Measurements from ENCODE around the gene SBF1.

Gene SBF1

DNA sequence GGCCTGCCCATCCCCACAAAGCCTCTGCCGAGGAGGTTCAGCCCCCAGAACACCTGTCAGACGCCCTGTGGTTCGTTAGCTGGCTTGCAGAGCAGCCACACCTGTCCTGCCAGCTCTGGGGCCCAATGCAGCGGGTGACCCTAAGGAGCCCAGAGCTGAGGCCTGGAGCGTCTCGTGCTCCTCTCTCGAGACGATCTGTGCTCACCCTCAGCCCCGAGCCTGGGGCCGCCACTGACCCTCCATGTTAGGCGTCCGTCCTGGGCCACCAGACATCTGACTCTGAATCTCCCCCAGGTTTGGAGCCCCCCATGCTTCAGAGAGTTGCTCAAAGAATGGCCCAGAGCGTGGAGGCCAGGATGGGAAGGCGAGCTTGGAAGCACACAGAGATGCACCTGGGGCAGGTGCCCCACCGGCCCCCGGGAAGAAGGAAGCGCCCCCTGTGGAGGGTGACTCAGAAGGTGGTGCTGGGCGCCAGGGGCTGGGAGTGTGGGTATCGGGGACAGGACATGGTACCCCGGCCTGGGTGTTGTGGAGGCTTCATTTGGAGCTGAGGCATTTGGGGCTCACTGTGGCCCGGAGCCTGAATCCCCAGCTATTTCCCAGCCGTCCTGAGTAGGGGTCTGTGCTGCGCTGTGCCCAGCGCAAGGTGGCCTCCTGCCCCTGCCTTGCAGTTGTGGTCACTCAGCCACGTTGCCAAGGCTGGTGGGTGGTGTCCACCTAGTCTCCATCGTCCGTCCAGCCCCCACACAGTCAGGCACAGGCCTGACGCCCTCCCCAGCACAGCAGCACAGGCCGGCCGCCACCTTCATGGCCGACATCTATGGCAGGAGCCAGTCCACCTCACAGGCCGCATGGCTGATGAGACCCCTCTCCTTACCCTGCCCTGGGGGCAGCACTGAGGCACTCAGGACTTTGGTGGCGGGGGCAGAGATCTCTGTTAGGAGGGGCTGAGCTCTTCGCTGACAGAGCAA, 36.2 kb downstream of the SBF1 start:
- peaks cover 37 to 81% of the 10 kb centered on the region in 2 donors for H3K36me3 ChIP-seq (replicated peaks in 1 of 2; ENCODE audit: control insufficient read depth in 2 of 2, insufficient read depth in 2 of 2, low read length in 2 of 2)
- no peak overlapping the region for H3K9ac ChIP-seq (ENCODE audit: low read depth, low read length, poor library complexity)
- H3K79me1 ChIP-seq (ENCODE audit: low read depth, low read length) = no peaks in the 10 kb centered on the region
- no peaks in the 10 kb centered on the region for H3K4me1 ChIP-seq (ENCODE audit: control insufficient read depth in 2 of 2, insufficient read depth in 1 of 2, low read depth in 1 of 2, low read length in 2 of 2)
- H3K4me3 ChIP-seq (ENCODE audit: low read length in 2 of 2) = no peak overlapping the region
- H3K9me3 ChIP-seq (replicated peaks in 1 of 2; ENCODE audit: control insufficient read depth in 2 of 2, insufficient read depth in 1 of 2, low read depth in 1 of 2, low read length in 2 of 2) = no peaks in the 10 kb centered on the region
- no peak overlapping the region for H3K14ac ChIP-seq (ENCODE audit: low read length)
- H2BK5ac ChIP-seq (ENCODE audit: low read length) = peak overlapping the region; percentile 29
- no peak overlapping the region for H4K91ac ChIP-seq (ENCODE audit: low read depth, low read length, poor library complexity)
- no peak overlapping the region for H2BK120ac ChIP-seq (ENCODE audit: low read depth, low read length)
- H4K8ac ChIP-seq (ENCODE audit: low read depth, low read length) = no peak overlapping the region
- H3K27ac ChIP-seq (replicated peaks; ENCODE audit: low read length) = no peak overlapping the region
- H3K18ac ChIP-seq (ENCODE audit: low read length) = peak overlapping the region; percentile 64
- peak overlapping the region; percentile 43 for H3K23ac ChIP-seq (ENCODE audit: low read depth, low read length, poor library complexity)
- H2AFZ ChIP-seq (ENCODE audit: low read length) = no peak overlapping the region
- DNase-seq (ENCODE audit: low spot score) = no peak
- no peak overlapping the region for H3K4ac ChIP-seq (ENCODE audit: low read length)
- H2AK5ac ChIP-seq (ENCODE audit: low read depth, low read length) = no peak overlapping the region
- no peak overlapping the region for H3K4me2 ChIP-seq (ENCODE audit: insufficient read depth, low read length, poor library complexity, severe bottlenecking)
- H3K27me3 ChIP-seq (ENCODE audit: control insufficient read depth in 3 of 3, insufficient read depth in 3 of 3, low read depth in 1 of 3, low read length in 3 of 3) = no peaks in the 10 kb centered on the region
- no CpG with 5 or more reads among the region's 34 CpGs for WGBS, 2 donors (ENCODE audit: extremely low coverage in 2 of 2, insufficient read length in 2 of 2, insufficient replicate concordance in 1 of 2)
- H2BK15ac ChIP-seq (ENCODE audit: low read length) = no peak overlapping the region
- H2BK12ac ChIP-seq (ENCODE audit: low read length) = no peak overlapping the region

DNA sequence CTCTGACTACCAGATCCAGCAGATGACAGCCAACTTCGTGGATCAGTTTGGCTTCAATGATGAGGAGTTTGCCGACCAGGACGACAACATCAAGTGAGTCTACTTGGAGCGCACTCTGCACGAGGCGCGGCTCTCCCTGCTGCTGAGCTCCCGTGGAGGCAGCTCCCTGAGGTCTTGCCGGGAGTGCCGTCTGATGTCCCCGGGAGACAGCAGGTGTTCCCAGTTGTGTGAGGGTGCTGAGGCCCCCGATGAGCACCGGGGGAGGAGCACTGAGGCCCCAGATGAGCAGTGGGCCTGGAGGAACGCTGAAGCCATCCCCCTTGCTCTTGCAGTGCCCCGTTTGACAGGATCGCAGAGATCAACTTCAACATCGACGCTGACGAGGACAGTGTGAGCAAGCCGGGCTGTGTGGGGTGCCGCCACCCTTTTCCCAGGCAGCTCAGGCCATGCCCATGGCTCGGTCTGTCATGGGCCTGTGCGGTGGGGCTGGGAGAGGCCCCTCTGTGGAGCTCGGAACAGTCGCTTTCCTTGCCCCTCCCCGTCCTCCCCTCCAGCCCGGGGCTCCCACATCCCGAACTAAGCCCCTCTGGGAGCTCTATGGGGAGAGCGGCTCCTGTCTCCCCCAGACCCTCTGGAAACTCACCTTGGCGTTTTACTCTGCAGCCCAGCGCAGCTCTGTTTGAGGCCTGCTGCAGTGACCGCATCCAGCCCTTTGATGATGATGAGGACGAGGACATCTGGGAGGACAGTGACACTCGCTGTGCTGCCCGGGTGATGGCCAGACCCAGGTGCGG, 37.1 kb downstream of the SBF1 start:
- no peak for DNase-seq (ENCODE audit: low spot score)
- H3K27me3 ChIP-seq (ENCODE audit: control insufficient read depth in 3 of 3, insufficient read depth in 3 of 3, low read depth in 1 of 3, low read length in 3 of 3) = no peaks in the 10 kb centered on the region
- no peak overlapping the region for H3K18ac ChIP-seq (ENCODE audit: low read length)
- no peak overlapping the region for H3K4ac ChIP-seq (ENCODE audit: low read length)
- peak overlapping the region; percentile 29 for H2BK5ac ChIP-seq (ENCODE audit: low read length)
- no peak overlapping the region for H4K8ac ChIP-seq (ENCODE audit: low read depth, low read length)
- no peak overlapping the region for H3K4me3 ChIP-seq (ENCODE audit: low read length in 2 of 2)
- H4K91ac ChIP-seq (ENCODE audit: low read depth, low read length, poor library complexity) = no peak overlapping the region
- H3K4me1 ChIP-seq (ENCODE audit: control insufficient read depth in 2 of 2, insufficient read depth in 1 of 2, low read depth in 1 of 2, low read length in 2 of 2) = no peaks in the 10 kb centered on the region
- no peak overlapping the region for H2AFZ ChIP-seq (ENCODE audit: low read length)
- peak overlapping the region; percentile 70 for H3K9ac ChIP-seq (ENCODE audit: low read depth, low read length, poor library complexity)
- H2BK12ac ChIP-seq (ENCODE audit: low read length) = no peak overlapping the region
- H3K79me1 ChIP-seq (ENCODE audit: low read depth, low read length) = no peaks in the 10 kb centered on the region
- no peak overlapping the region for H3K27ac ChIP-seq (replicated peaks; ENCODE audit: low read length)
- H3K14ac ChIP-seq (ENCODE audit: low read length) = no peak overlapping the region
- H3K23ac ChIP-seq (ENCODE audit: low read depth, low read length, poor library complexity) = no peak overlapping the region
- no peak overlapping the region for H2AK5ac ChIP-seq (ENCODE audit: low read depth, low read length)
- H2BK15ac ChIP-seq (ENCODE audit: low read length) = no peak overlapping the region
- no CpG with 5 or more reads among the region's 36 CpGs for whole genome bisulfite sequencing, 2 donors (ENCODE audit: extremely low coverage in 2 of 2, insufficient read length in 2 of 2, insufficient replicate concordance in 1 of 2)
- no peaks in the 10 kb centered on the region for H3K9me3 ChIP-seq (replicated peaks in 1 of 2; ENCODE audit: control insufficient read depth in 2 of 2, insufficient read depth in 1 of 2, low read depth in 1 of 2, low read length in 2 of 2)
- H3K4me2 ChIP-seq (ENCODE audit: insufficient read depth, low read length, poor library complexity, severe bottlenecking) = no peak overlapping the region
- peaks cover 39 to 77% of the 10 kb centered on the region in 2 donors for H3K36me3 ChIP-seq (replicated peaks in 1 of 2; ENCODE audit: control insufficient read depth in 2 of 2, insufficient read depth in 2 of 2, low read length in 2 of 2)
- H2BK120ac ChIP-seq (ENCODE audit: low read depth, low read length) = no peak overlapping the region

DNA sequence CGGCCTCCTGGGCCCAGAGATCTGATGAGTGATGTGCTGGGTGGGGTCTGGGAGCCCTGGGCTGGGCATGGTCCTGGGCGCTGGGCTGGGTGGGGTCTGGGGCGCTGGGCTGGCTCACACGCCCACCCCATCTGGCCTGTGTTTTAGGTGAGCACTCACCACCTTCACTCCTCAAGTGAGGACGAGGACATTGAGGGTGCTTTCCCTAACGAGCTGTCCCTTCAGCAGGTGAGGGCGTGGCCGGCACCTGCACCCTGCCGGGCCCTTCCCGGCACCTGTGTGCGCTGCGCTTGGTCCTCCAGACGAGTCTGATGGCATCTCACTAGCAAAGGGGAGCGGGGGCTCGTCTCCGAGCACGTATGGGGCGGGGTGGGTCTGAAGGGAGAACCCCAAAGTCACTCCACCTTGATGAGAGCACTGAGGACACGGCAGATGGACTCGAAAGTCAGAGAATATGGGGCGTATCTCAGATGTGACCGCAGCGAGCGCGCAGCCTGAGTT, 37.9 kb downstream of the SBF1 start:
- H3K9ac ChIP-seq (ENCODE audit: low read depth, low read length, poor library complexity) = no peak overlapping the region
- H2AK5ac ChIP-seq (ENCODE audit: low read depth, low read length) = no peak overlapping the region
- H3K4ac ChIP-seq (ENCODE audit: low read length) = no peak overlapping the region
- H2BK5ac ChIP-seq (ENCODE audit: low read length) = no peak overlapping the region
- no peak for DNase-seq (ENCODE audit: low spot score)
- H3K36me3 ChIP-seq (replicated peaks in 1 of 2; ENCODE audit: control insufficient read depth in 2 of 2, insufficient read depth in 2 of 2, low read length in 2 of 2) = peaks cover 46 to 82% of the 10 kb centered on the region in 2 donors
- H2BK12ac ChIP-seq (ENCODE audit: low read length) = no peak overlapping the region
- H3K14ac ChIP-seq (ENCODE audit: low read length) = no peak overlapping the region
- H3K27ac ChIP-seq (replicated peaks; ENCODE audit: low read length) = no peak overlapping the region
- WGBS, 2 donors (ENCODE audit: extremely low coverage in 2 of 2, insufficient read length in 2 of 2, insufficient replicate concordance in 1 of 2) = no CpG with 5 or more reads among the region's 25 CpGs
- no peak overlapping the region for H4K8ac ChIP-seq (ENCODE audit: low read depth, low read length)
- H2BK120ac ChIP-seq (ENCODE audit: low read depth, low read length) = no peak overlapping the region
- no peak overlapping the region for H3K18ac ChIP-seq (ENCODE audit: low read length)
- H2BK15ac ChIP-seq (ENCODE audit: low read length) = no peak overlapping the region
- H3K79me1 ChIP-seq (ENCODE audit: low read depth, low read length) = peaks cover under 1% of the 10 kb centered on the region
- no peaks in the 10 kb centered on the region for H3K27me3 ChIP-seq (ENCODE audit: control insufficient read depth in 3 of 3, insufficient read depth in 3 of 3, low read depth in 1 of 3, low read length in 3 of 3)
- H3K4me3 ChIP-seq (ENCODE audit: low read length in 2 of 2) = no peak overlapping the region
- H3K4me1 ChIP-seq (ENCODE audit: control insufficient read depth in 2 of 2, insufficient read depth in 1 of 2, low read depth in 1 of 2, low read length in 2 of 2) = no peaks in the 10 kb centered on the region
- no peak overlapping the region for H2AFZ ChIP-seq (ENCODE audit: low read length)
- H4K91ac ChIP-seq (ENCODE audit: low read depth, low read length, poor library complexity) = no peak overlapping the region
- H3K9me3 ChIP-seq (replicated peaks in 1 of 2; ENCODE audit: control insufficient read depth in 2 of 2, insufficient read depth in 1 of 2, low read depth in 1 of 2, low read length in 2 of 2) = no peaks in the 10 kb centered on the region
- H3K23ac ChIP-seq (ENCODE audit: low read depth, low read length, poor library complexity) = no peak overlapping the region
- H3K4me2 ChIP-seq (ENCODE audit: insufficient read depth, low read length, poor library complexity, severe bottlenecking) = no peak overlapping the region

Data from neuronal stem cell (in vitro differentiated cells).